ENCODE measurements around the gene GVQW3. TPM values are rescaled to one million over a fixed set of nuclear protein-coding genes. Genes with fewer than 3 reads are reported as not detected.
A peak's percentile ranks its signal among the peaks of the same experiment; 100 is the strongest.

The GVQW3 gene
- polyA plus RNA-seq (ENCODE audit: insufficient read length in 3 of 3) = 10 to 100 TPM; 10.9 to 15.9 (median 13.8) TPM
- long read RNA-seq, donor 1, partial matches to known transcripts = 0 of 2 reads
- long read RNA-seq, donor 1, other reads (novel, unspliced or antisense) = 0 of 2 reads
- long read RNA-seq, donor 2, partial matches to known transcripts = 0 of 3 reads
- long read RNA-seq, donor 2, other reads (novel, unspliced or antisense) = 0 of 3 reads
- long read RNA-seq, donor 3, partial matches to known transcripts = 0 of 6 reads
- long read RNA-seq, donor 3, other reads (novel, unspliced or antisense) = 0 of 6 reads
- long read RNA-seq, donor 4, transcript GVQW3-203 (1 exons, 2,462 nt) = major isoform, 10 of 12 reads
- long read RNA-seq, donor 4, partial matches to known transcripts = 0 of 12 reads
- long read RNA-seq, donor 4, other reads (novel, unspliced or antisense) = 0 of 12 reads
- long read RNA-seq, donor 5 = 0 reads
- long read RNA-seq, donor 6, transcript GVQW3-203 (1 exons, 2,462 nt) = major isoform, 12 of 15 reads
- long read RNA-seq, donor 6, partial matches to known transcripts = 0 of 15 reads
- long read RNA-seq, donor 6, other reads (novel, unspliced or antisense) = 0 of 15 reads
- long read RNA-seq, donor 7, partial matches to known transcripts = 0 of 4 reads
- long read RNA-seq, donor 7, other reads (novel, unspliced or antisense) = 0 of 4 reads
- long read RNA-seq, donor 8, transcript GVQW3-203 (1 exons, 2,462 nt) = major isoform, 20 of 21 reads
- long read RNA-seq, donor 8, partial matches to known transcripts = 0 of 21 reads
- long read RNA-seq, donor 8, other reads (novel, unspliced or antisense) = 0 of 21 reads
- long read RNA-seq, donor 9, transcript GVQW3-203 (1 exons, 2,462 nt) = major isoform, 5 of 6 reads
- long read RNA-seq, donor 9, partial matches to known transcripts = 0 of 6 reads
- long read RNA-seq, donor 9, other reads (novel, unspliced or antisense) = 0 of 6 reads
- long read RNA-seq, donor 10, partial matches to known transcripts = 0 of 6 reads
- long read RNA-seq, donor 10, other reads (novel, unspliced or antisense) = 0 of 6 reads
- long read RNA-seq, donor 11, transcript GVQW3-203 (1 exons, 2,462 nt) = major isoform, 5 of 5 reads
- long read RNA-seq, donor 11, partial matches to known transcripts = 0 of 5 reads
- long read RNA-seq, donor 11, other reads (novel, unspliced or antisense) = 0 of 5 reads
- long read RNA-seq, donor 12, partial matches to known transcripts = 0 of 3 reads
- long read RNA-seq, donor 12, other reads (novel, unspliced or antisense) = 0 of 3 reads
- long read RNA-seq, donor 13 = 0 reads
- long read RNA-seq, donor 14, partial matches to known transcripts = 0 of 3 reads
- long read RNA-seq, donor 14, other reads (novel, unspliced or antisense) = 0 of 3 reads
- long read RNA-seq, donor 15, partial matches to known transcripts = 0 of 3 reads
- long read RNA-seq, donor 15, other reads (novel, unspliced or antisense) = 0 of 3 reads
- long read RNA-seq, donor 16, transcript GVQW3-203 (1 exons, 2,462 nt) = major isoform, 24 of 25 reads
- long read RNA-seq, donor 16, partial matches to known transcripts = 0 of 25 reads
- long read RNA-seq, donor 16, other reads (novel, unspliced or antisense) = 0 of 25 reads

- DNase-seq (ENCODE audit: extremely low read depth in 1 of 11, low read depth in 9 of 11, low spot score in 4 of 11) = peak; percentile 94 to 99 (median 98)
Observed at GRCh38 chr11:76380977-76381719, at the start of gene GVQW3, which contains the start of gene THAP12. Gene GVQW3 (plus strand): TSS chr11:76381323. CDS start chr11:76381829, 506 bp downstream. Gene THAP12 (minus strand): TSS chr11:76381132. CDS start chr11:76380836, 296 bp downstream.

DNA sequence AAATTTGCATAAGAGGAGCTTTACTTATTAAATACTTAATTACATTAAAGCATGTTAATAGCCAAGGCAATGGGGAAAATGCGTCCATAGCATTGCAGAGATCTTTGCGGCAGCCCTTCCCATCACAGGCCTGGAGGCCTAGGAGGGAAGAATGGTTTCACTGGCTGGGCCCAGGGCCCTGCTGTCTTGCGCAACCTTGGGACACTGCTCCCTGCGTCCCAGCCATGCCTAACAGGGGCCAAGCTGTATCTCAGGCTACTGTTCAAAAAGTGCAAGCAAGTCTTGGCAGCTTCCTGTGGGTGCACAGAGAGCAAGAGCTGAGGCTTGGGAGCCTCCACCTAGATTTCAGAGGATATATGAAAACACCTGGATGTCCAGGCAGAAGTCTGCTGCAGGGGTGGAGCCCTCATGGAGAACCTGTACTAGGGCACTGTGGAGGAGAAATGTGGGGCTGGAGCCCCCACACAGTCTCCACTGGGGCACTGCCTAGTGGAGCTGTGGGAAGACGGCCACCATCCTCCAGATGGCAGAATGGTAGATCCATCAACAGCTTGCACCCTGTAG lies 46.2 kb upstream of the GVQW3 start:
- no peak for DNase-seq (ENCODE audit: extremely low read depth in 1 of 11, low read depth in 9 of 11, low spot score in 4 of 11)

DNA sequence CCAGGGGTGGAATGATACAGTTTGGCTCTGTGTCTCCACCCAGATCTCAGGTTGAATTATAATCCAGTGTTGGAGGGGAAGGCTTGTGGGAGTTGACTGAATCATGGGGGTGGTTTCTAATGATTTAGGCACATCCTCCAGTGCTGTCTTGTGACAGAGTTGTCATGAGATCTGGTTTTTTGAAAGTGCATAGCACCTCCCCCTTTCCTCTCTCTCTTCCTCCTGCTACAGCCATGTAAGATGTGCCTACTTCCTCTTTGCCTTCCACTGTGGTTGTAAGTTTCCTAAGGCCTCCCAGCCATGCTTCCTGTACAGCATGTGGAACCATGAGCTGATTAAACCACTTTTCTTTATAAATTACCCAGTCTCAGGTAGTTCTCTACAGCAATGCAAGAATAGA lies 45.3 kb upstream of the GVQW3 start:
- no peak for DNase-seq (ENCODE audit: extremely low read depth in 1 of 11, low read depth in 9 of 11, low spot score in 4 of 11)

DNA sequence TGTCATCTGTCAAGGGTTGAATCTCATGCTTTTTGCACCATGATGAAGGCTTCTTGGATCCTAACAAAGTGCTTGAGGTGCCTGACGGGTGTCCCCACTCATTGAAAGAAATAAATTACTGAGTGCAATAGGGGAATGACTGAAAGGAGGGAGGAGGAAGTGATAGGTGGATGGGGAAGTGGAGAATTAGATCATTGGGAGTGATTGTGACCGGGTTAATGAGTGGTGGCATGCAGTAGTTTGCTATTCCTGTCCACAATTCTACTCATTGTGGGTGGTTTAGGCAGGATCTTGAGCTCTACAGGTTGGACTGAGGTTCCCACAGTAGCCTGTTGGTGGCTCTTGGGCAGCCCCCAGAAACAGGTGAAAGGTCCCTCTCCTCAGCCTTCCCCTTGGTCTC lies 44.5 kb upstream of the GVQW3 start:
- DNase-seq (ENCODE audit: extremely low read depth in 1 of 11, low read depth in 9 of 11, low spot score in 4 of 11) = no peak

GRCh38 chr11:76337469-76337868 lies 43.7 kb upstream of the GVQW3 start:
- DNase-seq (ENCODE audit: extremely low read depth in 1 of 11, low read depth in 9 of 11, low spot score in 4 of 11) = no peak

DNA sequence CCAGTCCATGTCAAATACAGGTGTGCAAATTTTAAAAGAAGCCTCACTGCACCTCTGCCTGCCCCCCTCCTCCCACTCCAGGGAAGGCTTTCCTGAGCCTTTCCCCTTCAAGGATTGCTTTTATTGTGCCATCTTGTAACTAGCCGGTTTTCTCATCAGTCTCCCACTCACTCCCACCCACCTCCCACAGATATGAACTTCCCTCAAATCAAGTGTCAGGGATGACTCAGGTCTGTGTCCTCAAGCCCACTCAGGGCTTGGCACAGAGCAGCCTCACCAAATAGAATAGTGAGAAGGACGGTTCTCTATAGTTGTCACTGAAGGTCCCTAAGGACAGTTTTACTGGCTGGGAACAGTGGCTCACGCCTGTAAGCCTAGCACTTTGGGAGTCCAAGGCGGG lies 43.2 kb upstream of the GVQW3 start:
- DNase-seq (ENCODE audit: extremely low read depth in 1 of 11, low read depth in 9 of 11, low spot score in 4 of 11) = no peak

- DNase-seq (ENCODE audit: extremely low read depth in 1 of 11, low read depth in 9 of 11, low spot score in 4 of 11) = peak in 1 of 11 donors; percentile 58
Observed at GRCh38 chr11:76339221-76339620, 41.9 kb upstream of the GVQW3 start.

DNA sequence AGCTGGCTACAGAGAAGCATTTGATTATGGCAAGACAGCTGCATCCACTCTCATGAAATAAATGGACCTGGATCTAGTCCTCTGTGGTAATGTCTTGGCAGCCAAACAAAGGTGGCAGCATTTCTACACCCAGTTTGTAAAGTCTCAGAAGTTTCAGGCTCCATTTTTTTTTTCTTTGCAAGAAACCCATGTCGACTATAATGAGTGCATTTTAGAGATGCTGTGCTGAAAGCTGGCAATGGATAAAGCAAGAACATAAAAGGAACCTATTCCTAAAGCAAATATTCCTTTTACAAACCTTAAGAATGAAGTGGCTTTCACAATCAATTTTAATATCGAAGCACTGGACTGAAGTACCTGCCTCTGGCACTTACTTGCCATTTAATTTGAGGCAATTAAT lies 33.7 kb upstream of the GVQW3 start:
- no peak for DNase-seq (ENCODE audit: extremely low read depth in 1 of 11, low read depth in 9 of 11, low spot score in 4 of 11)

DNA sequence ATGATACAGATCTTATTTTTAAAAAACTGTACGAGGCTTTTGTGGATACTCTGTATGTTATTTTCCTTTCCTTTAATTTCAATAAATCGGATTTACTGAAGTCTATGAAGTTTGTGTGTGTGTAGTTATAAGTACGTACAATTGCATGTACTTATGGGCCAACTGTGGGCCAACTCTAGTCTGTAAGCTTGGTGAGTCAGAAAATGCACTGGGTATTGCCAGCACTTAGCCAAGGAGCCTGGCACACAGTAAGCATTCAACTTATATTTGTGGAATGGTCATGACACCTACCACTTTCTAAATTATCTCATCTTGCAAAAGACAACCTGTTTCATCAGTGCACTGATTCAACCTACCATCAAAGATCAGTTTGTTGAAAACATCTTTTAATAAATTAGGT lies 32.8 kb upstream of the GVQW3 start:
- DNase-seq (ENCODE audit: extremely low read depth in 1 of 11, low read depth in 9 of 11, low spot score in 4 of 11) = no peak

- no peak for DNase-seq (ENCODE audit: extremely low read depth in 1 of 11, low read depth in 9 of 11, low spot score in 4 of 11)
Observed at GRCh38 chr11:76355172-76355571, 26.0 kb upstream of the GVQW3 start.

DNA sequence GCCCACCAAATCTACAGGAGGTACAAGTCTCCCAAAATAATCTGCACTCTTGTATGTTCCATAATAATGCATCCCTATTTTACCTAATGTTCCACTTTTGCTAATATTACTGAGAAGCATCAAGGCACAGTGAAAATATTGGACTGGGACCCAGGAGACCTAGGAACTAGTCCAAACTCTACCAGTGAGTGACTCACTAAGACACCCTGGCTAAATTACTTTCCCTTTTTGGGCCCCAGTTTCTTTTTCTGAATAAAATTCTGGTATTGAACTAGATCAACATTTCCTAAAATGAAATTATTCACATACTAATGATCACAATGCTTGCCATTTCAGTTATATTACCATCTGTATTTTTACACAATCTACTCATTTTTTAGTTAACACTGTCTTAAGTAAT lies 19.7 kb upstream of the GVQW3 start:
- DNase-seq (ENCODE audit: extremely low read depth in 1 of 11, low read depth in 9 of 11, low spot score in 4 of 11) = no peak

GRCh38 chr11:76361776-76362175 lies 19.3 kb upstream of the GVQW3 start:
- DNase-seq (ENCODE audit: extremely low read depth in 1 of 11, low read depth in 9 of 11, low spot score in 4 of 11) = no peak

- no peak for DNase-seq (ENCODE audit: extremely low read depth in 1 of 11, low read depth in 9 of 11, low spot score in 4 of 11)
Observed at GRCh38 chr11:76362716-76363115, 18.4 kb upstream of the GVQW3 start.

DNA sequence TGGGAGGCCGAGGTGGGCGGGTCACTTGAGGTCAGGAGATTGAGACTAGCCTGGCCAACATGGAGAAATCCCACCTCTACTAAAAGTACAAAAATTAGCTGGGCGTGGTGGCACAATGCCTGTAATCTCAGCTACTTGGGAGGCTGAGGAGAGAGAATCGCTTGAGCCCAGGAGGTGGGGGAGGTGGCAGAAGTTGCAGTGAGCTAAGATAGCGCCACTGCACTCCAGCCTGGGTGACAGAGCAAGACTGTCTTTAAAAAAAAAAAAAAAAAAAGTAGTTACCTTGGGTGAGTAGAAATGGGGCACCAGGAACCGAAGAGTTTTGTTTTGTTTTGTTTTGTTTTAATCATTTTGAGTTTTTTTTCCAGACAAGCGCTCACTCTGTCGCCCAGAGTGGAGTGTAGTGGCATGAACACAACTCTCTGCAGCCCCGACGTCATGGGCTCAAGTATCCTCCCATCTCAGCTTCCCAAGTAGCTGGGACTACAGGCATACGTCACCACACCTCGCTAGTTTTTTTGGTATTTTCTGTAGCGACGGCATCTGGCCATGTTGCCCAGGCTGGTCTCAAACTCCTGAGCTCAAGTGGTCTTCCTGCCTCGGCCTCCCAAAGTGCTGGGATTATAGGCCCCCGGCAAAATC lies 16.0 kb upstream of the GVQW3 start:
- no peak for DNase-seq (ENCODE audit: extremely low read depth in 1 of 11, low read depth in 9 of 11, low spot score in 4 of 11)

GRCh38 chr11:76368490-76368889 lies 12.6 kb upstream of the GVQW3 start:
- no peak for DNase-seq (ENCODE audit: extremely low read depth in 1 of 11, low read depth in 9 of 11, low spot score in 4 of 11)

DNA sequence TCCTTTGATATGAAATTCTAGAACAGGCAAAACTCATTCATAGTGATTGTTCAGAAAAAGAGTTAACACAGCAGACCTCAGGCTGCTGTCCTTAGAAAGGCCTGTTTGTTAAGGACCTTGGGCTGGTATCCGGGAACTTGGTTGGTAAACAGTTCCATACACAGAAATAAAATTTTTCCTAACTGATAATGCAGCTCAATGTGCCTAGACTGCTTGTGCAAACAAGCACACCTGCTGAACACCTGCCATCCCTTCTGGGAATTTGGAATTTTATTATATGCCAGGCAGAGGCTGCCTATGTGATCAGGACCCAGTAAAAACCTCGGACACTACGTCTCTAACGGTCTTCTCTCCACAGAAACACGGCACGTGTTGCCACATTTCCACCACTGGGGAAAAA lies 11.7 kb upstream of the GVQW3 start:
- no peak for DNase-seq (ENCODE audit: extremely low read depth in 1 of 11, low read depth in 9 of 11, low spot score in 4 of 11)

DNA sequence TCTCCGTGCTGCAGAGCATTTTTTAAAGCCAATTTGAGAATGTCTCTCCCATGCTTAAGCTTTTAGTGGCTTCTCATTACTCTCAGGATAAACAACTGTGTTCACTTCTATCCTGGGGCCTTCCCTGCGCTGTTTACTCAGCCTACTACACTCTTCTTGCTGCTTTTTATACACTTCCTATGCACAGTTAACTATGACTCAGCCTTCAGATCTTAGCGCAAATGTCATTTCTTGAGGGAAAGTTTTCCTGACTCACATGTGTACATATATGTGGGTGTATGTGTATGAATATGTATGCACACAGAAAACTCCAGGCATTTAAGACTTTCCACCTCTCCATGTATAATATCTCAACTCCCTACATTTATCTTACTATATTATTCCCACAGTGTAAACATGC lies 10.0 kb upstream of the GVQW3 start:
- DNase-seq (ENCODE audit: extremely low read depth in 1 of 11, low read depth in 9 of 11, low spot score in 4 of 11) = no peak
